SW 1271 (cell line): ENCODE data around the gene PHLPP1.
"Not testable (repeated sequence)": the region's sequence is repeated elsewhere in the genome, so short reads cannot be mapped to it uniquely, and the experiment has no call there.

Experiments
- DNase-seq, 2 experiments: peaks; one replicate each; lab custom pipeline; 2025; lab: John Stamatoyannopoulos, UW

PHLPP1 gene

DNA sequence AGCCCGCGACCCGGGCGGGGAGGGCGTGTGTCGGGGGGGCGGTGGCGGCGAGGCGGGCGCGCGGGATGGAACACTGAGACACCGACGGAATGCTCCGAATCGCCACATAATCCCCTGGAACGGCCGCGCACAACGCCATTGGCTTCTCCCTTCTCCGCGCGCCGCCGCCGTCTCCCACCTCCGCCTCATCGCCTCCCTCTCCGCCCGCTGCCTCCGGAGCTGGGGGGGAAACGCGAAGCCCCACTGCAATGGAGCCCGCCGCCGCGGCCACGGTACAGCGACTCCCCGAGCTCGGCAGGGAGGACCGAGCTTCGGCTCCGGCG lies at the start of gene PHLPP1:
PHLPP1 (plus strand) TSS at position 106 of the 323 bp plus-strand sequence; CDS start at position 249, 143 bp downstream.
- DNase-seq = no peak

DNA sequence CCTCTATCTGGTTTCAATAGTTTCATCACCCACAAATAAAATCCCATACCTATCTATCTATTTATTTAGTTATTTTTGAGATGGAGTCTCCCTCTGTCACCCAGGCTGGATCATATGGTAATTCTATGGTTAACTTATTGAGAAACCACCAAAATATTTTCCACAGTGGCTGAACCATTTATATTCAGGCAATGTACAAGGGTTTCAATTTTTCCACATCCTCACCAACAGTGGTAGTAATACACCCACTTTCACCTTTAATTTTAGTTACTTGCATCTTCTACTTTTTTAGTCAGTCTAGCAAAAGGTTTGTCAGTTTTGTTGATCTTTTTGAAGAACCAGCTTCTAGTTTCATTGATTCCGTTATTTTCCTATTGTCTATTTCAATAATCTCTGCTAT lies 46.1 kb upstream of the PHLPP1 start:
- no peak for DNase-seq

DNA sequence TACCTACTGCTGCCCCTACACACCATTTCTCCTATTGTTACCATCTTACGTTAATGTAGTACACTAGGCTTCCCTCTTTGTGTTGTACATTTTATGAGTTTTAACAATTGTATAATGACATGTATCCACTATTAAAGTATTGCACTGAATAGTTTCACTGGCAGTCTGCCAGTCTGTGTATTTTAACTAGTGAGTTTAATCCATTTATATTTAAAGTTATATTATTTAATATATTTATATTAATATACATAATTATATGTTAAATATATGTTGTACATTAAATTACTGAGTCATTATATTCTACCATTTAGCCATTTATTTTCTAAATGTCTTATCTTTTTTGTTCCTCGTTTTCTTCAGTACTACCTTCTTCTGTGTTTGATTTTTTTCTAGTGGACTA lies 44.8 kb upstream of the PHLPP1 start:
- DNase-seq = no peak

DNA sequence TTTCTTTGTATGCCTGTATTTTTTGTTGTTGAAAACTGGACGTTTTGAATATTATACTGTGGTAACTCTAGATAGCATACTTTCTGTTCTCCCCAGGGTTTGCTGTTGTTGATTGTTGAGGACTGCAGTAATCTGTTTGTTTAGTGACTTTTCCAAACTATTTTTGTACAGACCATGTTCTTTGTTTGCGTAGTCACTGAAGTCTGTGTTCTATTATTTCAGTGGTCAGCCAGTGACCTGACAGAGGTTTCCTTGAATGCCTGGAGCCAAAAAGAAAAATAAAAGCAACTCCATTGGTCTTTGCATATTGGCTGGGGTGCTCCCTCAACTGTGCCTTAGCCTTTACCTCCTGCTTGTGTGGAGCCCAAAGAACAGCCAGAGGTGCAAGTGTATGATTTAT lies 42.7 kb upstream of the PHLPP1 start:
- no peak for DNase-seq

DNA sequence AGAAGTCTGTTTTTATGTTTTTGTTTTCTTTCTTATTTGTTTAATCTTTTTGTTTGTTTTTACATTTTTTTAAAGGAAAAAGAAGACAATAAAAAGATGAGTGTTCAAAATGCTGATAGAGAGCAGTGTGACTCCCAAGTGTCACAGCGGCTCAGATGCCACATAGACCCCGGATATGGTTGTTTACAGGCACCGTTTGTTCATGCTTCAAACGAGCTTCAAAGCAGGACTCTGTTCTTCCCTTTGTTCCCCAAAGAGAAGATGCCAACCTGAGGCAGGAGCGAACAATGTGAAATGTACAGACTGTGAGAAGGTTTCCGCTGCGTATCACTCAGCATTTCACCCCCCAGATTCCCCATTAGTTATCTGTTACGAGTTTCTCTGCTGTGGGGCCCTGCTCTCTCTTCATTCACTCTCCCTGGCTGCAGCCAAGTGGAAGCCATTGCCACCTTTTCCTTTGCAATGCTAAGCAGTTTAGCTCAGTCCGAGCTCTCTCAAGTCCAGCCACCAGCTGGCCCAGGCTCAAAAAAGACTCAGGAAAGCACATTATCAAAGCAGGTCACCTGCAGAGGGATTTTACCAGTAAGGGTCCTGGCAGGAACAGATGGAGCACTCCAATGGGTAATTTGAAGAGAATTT lies 36.4 kb upstream of the PHLPP1 start:
- no peak for DNase-seq

DNA sequence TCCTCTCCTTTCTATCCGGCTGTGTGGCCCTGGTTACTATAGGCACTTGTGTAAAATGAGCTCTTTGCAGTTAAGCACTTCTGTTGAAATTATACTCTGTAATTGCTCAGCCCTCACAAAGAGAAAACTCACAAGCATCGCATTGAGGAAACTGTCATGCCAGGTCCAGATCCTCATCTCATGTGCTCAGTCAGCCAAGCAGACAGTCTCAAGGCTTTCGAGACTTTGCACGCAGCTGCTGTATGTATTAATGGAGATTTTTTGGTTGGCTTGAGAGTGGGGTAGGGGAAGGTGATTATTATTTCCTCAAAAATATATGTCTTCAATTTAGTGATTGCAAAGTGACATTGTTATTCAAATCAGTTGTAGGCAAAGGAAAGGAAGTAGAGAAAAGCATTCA lies 33.0 kb upstream of the PHLPP1 start:
- no peak for DNase-seq

DNA sequence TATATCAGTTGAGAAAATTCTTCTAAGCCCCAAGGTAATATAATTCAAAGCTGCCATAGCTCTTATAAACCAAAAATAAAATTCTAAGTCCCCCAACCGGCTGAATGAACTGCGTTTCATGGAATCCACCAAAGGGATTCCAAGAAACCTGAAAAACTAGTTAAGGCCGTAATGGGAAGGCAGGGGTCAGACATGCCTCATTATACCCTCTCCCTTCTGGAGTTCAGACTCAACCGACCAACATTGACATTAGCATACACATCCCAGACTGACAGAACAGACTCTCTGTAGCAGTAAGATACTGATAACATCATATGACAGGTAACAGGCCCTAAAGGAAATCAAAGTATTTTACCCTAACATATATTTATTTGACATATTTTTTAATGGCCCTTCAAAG lies 31.4 kb upstream of the PHLPP1 start:
- no peak for DNase-seq

DNA sequence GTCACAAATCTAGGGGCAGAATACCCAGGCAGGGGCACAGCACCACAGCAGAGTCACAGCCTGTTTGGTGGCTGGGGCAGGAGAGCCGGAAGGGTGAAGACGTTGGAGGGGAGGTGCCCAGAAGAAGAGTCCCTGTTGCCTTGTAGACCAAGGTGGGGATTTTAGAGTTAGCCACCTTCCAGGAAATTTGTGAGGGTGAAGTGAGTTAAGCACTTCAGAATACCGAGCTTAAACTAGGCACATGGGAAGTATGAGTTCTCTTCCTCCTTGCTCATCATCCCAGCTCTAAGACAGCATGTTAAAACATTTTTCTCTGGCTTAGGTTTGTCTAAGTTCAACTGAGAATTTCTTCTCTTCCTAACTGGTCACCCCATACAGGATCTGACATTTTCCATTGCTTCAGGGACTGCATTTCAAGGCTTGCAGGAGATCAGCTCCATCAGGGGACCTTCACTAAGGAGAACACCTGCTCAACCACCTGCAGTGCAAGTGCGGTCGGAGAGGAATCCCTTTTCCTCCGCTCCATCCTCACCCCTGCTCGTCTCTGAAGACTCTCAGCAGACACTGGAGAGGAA lies 26.5 kb upstream of the PHLPP1 start:
- no peak for DNase-seq

DNA sequence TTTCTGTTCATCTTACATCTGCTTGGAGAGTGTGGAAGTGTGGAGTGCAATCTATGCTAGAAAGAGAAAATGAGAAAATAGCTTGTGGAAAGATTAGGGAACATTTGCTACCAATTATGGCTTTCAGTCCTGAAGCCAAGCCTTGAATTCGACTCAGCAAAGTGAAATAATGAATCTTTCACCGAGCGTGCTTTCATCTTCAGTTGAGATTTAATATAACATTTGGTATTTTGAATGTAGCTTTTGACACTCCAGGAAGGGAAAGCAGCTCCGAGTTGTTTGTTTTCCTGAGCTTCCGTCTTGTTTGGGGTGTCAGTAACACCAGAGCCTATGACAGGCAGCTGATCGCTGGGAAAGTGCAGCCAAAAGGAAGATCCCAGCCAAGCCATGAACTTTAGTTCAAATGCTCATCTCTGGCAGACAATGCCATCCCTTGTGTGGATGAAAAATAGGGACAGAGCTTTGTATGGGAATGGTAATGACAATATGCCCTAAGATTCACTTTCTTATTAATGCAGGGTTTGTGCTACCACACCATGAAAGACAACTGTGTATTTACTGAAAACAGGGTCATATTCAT lies 25.0 kb upstream of the PHLPP1 start:
- no peak for DNase-seq

DNA sequence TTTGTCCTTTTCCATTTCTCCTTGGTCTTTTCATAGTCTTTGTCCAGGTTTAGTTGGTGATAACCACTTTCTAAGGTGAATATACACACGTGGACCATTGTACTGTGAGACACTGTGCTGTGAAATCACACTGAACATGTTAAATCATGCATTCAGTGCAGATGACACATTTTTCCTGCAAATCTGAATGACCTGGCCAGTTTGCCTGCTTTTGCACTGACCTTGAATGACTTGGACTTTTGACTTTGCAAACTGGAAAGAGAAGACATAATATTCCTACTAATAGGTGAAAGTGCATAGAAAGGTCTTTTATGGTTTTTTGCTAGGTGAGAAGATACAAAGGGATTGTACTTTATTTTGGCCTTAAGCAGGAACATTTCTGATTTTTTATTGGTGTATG lies 21.7 kb upstream of the PHLPP1 start:
- DNase-seq = no peak

DNA sequence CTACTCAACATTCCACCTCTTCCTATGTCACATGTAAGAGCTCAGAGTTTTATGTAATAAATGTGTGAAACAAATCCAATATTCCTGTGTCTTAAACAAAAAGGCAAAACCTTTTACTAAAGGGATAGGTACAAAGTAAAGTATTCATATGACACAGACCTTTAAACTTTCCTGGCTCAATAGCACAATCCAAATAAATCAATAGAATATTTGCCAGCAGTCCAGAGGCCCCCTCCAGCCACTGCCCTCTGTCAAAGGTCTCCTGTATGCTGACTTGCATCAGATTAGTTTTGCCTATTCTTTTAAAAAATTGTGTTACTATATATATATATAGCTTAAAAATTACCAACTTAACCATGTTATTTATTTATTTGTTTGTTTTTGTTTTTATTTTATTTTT lies 17.7 kb upstream of the PHLPP1 start:
- no peak for DNase-seq

DNA sequence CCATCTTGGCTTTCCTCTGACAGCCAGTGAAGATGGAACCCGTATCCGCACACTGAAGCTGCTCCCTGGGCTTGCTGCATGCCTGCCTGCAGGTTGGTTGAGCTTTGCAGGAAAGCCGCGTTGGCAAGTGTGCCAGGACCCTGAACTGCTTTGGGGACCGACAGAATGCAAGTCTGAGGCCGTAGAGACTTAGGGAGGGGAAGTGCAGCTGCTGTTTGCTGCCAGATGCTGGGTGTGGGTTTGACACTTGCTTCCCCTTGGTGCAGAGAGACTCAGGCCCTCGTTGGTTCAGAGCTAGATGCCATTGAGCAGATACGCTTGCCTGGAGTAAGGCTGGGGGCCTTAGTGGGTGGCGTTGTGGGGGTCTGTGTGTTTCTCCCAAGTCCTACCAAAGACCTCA lies 13.1 kb upstream of the PHLPP1 start:
- no peak for DNase-seq

DNA sequence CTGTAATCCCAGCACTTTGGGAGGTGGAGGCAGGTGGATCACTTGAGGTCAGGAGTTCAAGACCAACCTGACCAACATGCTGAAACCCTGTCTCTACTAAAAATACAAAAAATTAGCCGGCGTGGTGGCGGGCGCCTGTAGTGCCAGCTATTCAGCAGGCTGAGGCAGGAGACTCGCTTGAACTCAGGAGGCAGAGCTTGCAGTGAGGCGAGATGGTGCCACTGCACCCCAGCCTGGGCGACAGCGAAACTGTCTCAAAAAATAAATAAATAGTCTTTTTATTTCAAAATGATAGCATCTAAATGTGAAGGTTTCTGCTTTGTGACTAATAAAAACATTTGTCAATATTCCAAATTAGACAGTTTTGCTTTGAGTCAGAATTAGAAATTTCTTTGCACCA lies 8.5 kb upstream of the PHLPP1 start:
- not testable (repeated sequence) for DNase-seq

DNA sequence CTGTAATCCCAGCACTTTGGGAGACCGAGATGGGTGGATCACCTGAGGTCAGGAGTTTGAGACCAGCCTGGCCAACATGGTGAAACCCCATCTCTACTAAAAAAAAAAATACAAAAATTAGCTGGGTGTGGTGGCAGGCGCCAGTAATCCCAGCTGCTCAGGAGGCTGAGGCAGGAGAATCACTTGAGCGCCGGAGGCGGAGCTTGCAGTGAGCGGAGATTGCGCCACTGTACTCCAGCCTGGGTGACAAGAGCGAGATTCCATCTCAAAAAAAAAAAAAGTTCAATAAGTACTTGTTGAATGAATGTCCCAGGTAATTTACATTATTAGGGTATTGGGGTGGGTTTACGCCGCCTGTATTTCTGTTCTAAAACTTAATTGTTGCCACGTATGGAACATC lies 5.4 kb upstream of the PHLPP1 start:
- DNase-seq = not testable (repeated sequence)

DNA sequence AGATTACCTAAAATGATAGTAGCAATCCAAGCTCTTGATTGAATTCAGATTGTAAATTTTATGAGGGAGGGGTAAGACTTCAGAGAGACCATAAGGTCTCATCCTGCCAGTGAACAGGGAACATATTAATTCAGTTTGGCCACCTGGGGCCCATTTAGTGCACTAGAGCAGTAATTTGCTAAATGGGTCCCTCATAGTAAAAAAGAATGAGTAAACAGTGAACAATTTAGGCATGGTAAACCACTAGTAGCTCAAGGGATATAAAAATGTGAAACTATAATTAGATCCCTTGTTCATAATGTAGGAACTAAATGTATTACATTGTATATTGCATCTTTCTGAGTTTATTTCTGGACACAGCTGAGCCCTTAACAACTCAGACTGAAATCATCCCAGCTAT lies 4.9 kb upstream of the PHLPP1 start:
- no peak for DNase-seq

DNA sequence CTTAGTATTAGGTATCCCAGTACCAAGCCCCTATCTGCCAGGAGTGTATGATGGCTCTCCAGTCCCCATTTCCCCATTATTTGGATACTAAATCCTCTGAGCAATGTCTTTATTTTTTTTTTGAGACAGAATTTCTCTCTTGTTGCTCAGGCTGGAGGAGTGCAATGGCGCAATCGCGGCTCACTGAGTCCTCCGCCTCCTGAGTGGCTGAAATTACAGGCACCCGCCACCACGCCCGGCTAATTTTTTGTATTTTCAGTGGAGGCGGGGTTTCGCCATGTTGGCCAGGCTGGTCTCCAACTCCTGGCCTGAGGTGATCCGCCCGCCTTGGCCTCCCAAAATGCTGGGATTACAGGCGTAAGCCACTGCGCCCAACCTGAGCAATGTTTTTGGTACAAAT lies 3.6 kb upstream of the PHLPP1 start:
- no peak for DNase-seq

DNA sequence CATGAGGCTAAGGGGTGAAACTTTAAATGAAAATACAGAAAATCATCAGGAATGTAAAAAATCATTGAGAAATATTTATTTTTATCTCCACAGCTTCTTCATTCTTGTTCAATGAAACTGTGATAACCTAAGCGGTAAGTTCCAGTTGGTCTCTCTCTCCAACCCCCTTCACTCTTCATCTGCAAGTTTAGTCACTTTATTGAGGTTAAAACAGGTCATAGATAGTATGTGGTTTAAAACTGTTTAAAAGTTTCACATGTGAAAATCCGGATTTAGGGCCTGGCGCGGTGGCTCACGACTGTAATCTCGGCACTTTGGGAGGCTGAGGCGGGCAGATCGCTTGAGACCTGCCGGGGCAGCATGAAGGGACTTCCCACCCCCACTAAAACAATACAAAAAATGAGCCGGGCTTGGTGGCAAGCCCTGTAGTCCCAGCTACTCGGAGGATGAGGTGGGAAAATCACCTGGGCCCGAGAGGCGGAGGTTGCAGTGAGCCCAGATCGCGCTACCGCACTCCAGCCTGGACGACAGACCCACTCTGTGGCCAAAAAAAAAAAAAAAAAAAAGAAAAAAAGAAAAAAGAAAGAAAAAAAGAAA lies 1.6 kb upstream of the PHLPP1 start:
- no peak for DNase-seq

DNA sequence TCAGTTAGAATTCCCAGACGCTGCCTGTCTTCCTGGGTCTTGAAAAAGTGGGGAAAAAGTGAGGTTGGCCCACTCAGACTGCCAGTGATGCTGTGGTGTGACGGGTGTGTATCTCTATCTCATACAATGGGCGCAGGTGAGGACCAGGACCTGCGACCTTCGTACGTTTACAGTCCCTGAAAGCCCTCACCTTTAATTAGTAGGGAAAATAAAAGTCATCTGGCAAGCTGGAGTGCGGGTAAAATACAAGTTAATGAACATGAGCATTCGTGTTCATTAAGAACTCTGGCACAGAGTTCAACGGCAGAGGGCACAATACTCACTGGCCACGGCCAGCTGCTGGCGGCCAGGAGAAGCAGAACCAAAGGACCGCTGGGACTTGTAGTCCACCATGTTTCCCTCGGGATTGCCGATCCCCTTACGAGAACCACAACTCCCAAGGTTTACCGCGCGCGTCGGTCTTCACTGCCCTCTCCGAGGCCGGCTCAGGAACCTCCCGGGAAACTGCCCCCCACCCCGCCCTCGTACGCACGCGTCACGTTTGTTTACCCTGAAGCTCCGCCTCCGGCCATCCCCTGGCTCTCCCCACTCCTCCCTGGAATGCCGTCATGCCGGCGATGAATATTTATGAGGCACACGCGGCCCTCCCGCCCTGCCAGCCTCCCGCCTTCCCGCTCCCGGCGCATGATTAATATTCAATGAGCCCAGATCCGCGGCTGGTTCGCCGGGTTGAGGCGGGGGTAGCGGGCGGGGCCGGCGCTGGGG lies 488 bp upstream of the PHLPP1 start:
- peak; percentile 90 to 97 for DNase-seq

DNA sequence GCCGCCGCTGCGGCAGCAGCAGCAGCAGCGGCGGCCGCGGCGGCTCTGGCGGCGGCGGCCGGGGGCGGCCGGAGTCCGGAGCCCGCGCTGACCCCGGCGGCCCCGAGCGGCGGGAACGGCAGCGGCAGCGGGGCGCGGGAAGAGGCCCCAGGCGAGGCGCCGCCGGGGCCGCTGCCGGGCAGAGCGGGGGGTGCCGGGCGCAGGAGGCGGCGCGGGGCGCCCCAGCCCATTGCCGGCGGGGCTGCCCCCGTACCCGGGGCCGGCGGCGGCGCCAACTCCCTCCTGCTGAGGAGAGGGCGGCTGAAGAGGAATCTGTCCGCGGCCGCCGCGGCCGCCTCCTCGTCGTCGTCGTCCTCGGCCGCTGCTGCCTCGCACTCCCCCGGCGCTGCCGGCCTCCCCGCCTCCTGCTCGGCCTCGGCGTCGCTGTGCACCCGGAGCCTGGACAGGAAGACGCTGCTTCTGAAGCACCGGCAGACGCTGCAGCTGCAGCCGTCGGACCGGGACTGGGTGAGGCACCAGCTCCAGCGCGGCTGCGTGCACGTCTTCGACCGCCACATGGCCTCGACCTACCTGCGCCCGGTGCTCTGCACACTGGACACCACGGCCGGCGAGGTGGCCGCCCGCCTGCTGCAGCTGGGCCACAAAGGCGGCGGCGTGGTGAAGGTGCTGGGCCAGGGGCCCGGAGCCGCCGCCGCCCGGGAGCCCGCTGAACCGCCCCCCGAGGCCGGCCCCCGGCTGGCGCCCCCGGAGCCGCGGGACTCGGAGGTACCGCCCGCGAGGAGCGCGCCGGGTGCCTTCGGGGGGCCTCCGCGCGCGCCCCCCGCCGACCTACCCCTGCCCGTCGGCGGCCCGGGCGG lies 646 bp downstream of the PHLPP1 start:
- no peak for DNase-seq

DNA sequence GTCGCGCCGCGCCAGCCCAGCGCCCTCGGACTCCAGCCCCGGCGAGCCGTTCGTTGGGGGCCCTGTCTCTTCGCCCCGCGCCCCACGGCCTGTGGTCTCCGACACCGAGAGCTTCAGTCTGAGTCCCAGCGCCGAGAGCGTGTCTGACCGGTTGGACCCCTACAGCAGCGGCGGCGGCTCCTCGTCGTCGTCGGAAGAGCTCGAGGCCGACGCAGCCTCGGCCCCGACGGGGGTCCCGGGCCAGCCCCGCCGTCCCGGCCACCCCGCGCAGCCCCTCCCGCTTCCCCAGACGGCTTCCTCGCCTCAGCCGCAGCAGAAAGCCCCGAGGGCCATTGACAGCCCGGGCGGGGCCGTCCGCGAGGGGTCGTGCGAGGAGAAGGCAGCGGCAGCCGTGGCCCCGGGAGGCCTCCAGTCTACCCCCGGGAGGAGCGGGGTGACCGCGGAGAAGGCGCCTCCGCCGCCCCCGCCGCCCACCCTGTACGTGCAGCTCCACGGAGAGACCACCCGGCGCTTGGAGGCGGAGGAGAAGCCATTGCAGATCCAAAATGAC lies 1.4 kb downstream of the PHLPP1 start:
- no peak for DNase-seq

DNA sequence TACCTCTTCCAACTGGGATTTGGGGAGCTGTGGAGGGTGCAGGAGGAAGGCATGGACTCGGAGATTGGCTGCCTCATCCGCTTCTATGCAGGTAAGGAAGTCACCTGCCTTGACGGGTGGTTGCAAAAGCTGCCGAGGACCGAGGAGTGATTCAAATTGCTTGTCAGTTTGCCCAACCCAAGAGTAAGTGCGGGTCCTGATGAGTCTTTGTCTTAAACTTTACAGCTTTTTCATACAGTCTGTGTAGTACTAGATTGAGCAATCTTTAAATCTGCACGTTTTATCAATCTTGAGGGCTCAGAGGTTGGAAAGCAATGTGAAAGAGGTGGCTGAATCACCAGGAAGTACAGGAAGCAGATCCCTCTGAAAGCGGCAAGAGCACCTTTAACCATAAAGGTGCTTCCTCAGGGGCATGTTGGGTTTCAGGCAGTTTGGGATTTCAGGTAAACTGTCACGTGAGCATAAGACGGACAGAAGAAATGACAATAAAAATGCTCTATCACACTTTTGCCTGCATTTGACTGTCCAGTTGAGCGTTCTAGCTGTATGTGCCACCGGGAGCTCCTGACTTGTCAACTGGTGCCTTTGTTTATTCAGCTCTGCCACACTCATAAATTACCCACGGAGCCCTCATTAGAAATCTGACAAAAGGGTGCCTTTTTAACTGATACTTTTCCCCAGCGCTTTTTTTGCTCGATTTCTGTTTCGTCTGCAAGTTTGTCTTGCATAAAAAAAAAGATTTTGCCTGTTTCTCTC lies 2.0 kb downstream of the PHLPP1 start:
- peak in 1 of 2 experiments; percentile 37 for DNase-seq
